Duodenal mucosa (tissue), 2 donors: ENCODE data around the gene MOSPD3.

ENCODE experiments used
- H3K27ac ChIP-seq: one replicate; pipeline ENCODE4 v1.7.0; 2013; ENCODE audit warnings: low read depth, low read length
- H3K27me3 ChIP-seq, 2 donors: one replicate each; pipeline ENCODE4 v1.7.0; 2013; ENCODE audit warnings: low read length in 2 of 2, control low read depth in 1 of 2; ENCODE audit not compliant: insufficient read depth in 2 of 2, control insufficient read depth in 1 of 2
- H3K36me3 ChIP-seq, 2 donors: one replicate each; pipeline ENCODE4 v1.7.0; 2013; ENCODE audit warnings: low read length in 2 of 2, control low read depth in 1 of 2; ENCODE audit not compliant: insufficient read depth in 2 of 2, control insufficient read depth in 1 of 2
- H3K4me1 ChIP-seq, 2 donors: one replicate each; pipeline ENCODE4 v1.7.0; 2013; ENCODE audit warnings: low read length in 2 of 2, control low read depth in 1 of 2; ENCODE audit not compliant: insufficient read depth in 2 of 2, control insufficient read depth in 1 of 2
- H3K4me3 ChIP-seq, 2 donors: one replicate each; pipeline ENCODE4 v1.7.0; 2013; ENCODE audit warnings: low read length in 2 of 2, low read depth in 1 of 2
- H3K9ac ChIP-seq, 2 donors: one replicate each; pipeline ENCODE4 v1.7.0; 2013; ENCODE audit warnings: low read length in 2 of 2, low read depth in 1 of 2
- H3K9me3 ChIP-seq, 2 donors: one replicate each; pipeline ENCODE4 v1.7.0; 2013; ENCODE audit warnings: low read length in 2 of 2, control low read depth in 1 of 2; ENCODE audit not compliant: control insufficient read depth in 1 of 2

Gene MOSPD3

GRCh38 chr7:100575746-100576383 lies 36.5 kb upstream of the MOSPD3 start:
- Histone ChIP-seq H3K36me3 (peaks cover 36 to 57% of the 10 kb centered on the region in 2 donors), H3K9ac (no peak overlapping the region), H3K9me3 (no peaks in the 10 kb centered on the region), H3K4me3 (no peak overlapping the region), H3K27me3 (no peaks in the 10 kb centered on the region), H3K4me1 (peaks cover 6% of the 10 kb centered on the region in 2 donors), H3K27ac (no peak overlapping the region)

- H3K27me3 ChIP-seq = no peaks in the 10 kb centered on the region
- no peaks in the 10 kb centered on the region for H3K4me1 ChIP-seq
- peaks cover 42 to 63% of the 10 kb centered on the region in 2 donors for H3K36me3 ChIP-seq
- no peaks in the 10 kb centered on the region for H3K9me3 ChIP-seq
- no peak overlapping the region for H3K9ac ChIP-seq
- no peak overlapping the region for H3K4me3 ChIP-seq
- no peak overlapping the region for H3K27ac ChIP-seq
These were observed 35.9 kb upstream of the MOSPD3 start for GRCh38 chr7:100576384-100576993.

- no peak overlapping the region for H3K9ac ChIP-seq
- H3K4me1 ChIP-seq = no peaks in the 10 kb centered on the region
- no peaks in the 10 kb centered on the region for H3K27me3 ChIP-seq
- H3K36me3 ChIP-seq = peaks cover 48 to 69% of the 10 kb centered on the region in 2 donors
- H3K27ac ChIP-seq = no peak overlapping the region
- no peak overlapping the region for H3K4me3 ChIP-seq
- H3K9me3 ChIP-seq = no peaks in the 10 kb centered on the region
These were observed 35.2 kb upstream of the MOSPD3 start for GRCh38 chr7:100577103-100577502.

DNA sequence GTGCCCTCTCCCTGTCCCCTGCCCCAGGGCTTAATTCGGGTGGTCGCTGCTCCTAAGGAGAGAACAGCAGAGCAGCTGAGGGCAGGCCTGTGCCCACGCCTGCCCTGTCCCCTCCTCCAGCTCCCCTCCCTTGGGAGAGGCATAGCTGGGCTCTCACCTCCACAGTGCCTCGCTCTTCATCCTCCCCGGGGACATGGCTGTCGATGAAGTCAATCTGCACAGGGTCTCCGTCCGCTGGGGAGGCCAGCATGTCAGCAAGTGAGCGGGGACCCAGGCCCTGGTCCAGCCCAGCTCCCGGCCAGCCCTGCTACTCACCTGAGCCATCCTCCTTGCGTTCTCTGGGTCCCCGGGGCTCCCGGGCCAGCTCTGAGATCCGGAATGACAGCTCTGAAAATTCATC lies 34.8 kb upstream of the MOSPD3 start:
- Histone ChIP-seq H3K36me3 (peaks cover 50 to 73% of the 10 kb centered on the region in 2 donors), H3K9ac (no peak overlapping the region), H3K27ac (no peak overlapping the region), H3K4me3 (no peak overlapping the region), H3K4me1 (peaks cover 2 to 3% of the 10 kb centered on the region in 2 donors), H3K27me3 (no peaks in the 10 kb centered on the region), H3K9me3 (no peaks in the 10 kb centered on the region)

DNA sequence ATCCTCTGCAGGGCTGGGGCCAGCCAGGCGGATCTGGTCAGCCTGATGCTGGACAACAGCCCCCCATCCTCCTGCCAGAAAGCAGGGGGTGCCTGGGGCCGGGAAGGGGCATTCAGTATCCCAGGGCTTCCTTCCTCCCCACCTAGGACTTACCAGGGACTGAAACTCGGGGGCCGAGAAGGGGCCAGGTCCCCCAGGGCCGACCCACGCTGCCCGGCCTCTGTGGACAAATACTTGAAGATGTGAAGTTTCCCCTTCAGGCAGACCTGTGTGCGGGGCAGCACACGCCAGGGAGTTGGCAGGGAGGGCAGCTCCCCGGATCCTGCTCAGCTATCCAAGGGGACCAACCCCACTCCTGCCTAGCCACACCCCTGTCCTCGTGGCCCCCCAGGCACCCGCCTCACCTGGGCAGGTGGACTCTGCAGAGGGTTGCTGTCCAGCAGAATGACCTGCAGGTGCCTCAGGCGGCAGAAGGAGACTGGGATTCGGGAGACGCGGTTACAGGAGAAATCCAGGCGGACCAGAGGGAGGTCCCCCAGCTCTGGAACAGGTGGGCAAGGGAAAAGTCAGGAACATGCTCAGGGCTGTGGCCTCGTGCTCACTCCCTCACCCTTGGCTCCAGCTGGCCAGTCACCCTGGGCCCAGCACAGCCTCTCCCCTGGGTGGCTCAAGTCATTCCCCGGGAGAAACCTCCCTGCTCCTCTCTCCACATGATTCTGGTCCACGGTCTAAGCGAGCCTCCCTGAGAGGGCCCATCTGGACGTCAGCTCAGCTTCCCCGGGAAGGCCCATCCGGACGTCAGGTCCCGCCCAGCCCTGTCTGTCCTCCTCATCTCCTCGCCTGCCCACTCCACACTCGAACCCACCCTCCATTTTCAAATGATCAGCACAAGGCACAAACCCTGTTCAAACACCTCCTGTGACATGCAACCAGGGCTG lies 33.8 kb upstream of the MOSPD3 start:
- no peak overlapping the region for H3K4me3 ChIP-seq
- no peak overlapping the region for H3K27ac ChIP-seq
- H3K4me1 ChIP-seq = peaks cover 12 to 13% of the 10 kb centered on the region in 2 donors
- H3K9me3 ChIP-seq = no peaks in the 10 kb centered on the region
- peaks cover 50 to 74% of the 10 kb centered on the region in 2 donors for H3K36me3 ChIP-seq
- H3K27me3 ChIP-seq = no peaks in the 10 kb centered on the region
- no peak overlapping the region for H3K9ac ChIP-seq

DNA sequence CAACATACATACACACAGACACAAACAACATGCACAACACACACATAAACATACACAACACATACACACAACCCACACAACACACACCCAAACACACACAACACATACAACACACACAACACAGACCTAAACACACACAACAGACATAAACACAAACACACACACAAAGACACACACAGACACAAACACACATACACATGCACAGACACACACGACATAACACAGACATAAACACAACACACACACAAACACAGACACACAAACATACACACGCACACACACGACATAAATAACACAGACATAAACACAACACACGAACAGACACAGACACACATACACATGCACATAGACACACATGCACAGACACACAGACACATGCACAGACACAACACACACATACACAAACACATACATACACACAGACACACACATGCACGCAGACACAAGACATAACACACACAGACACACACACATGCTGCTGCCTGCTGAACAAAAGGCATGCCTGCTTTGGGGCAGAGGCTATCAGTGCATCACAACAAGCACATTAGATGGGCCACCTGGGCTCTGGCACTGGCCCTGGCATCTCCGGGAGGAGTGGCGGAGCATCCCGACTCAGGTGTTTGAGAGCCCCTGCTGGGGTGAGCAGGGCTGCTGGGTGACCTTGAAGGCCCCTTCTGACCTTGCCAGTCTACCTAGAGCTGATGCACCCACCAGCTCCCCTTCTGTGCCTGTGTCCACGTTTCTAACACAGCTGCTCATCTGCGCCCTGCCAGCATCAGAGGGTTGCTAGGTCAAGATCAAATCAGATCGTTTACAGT lies 31.7 kb upstream of the MOSPD3 start:
- no peaks in the 10 kb centered on the region for H3K9me3 ChIP-seq
- H3K27me3 ChIP-seq = no peaks in the 10 kb centered on the region
- peaks cover 27 to 29% of the 10 kb centered on the region in 2 donors for H3K4me1 ChIP-seq
- peaks cover 50 to 65% of the 10 kb centered on the region in 2 donors for H3K36me3 ChIP-seq
- H3K4me3 ChIP-seq = no peak overlapping the region
- no peak overlapping the region for H3K27ac ChIP-seq
- H3K9ac ChIP-seq = peak overlapping the region in 1 of 2 donors; percentile 22

- H3K9me3 ChIP-seq = no peaks in the 10 kb centered on the region
- no peak overlapping the region for H3K27ac ChIP-seq
- peaks cover 27 to 29% of the 10 kb centered on the region in 2 donors for H3K4me1 ChIP-seq
- H3K4me3 ChIP-seq = no peak overlapping the region
- H3K9ac ChIP-seq = no peak overlapping the region
- H3K36me3 ChIP-seq = peaks cover 41 to 52% of the 10 kb centered on the region in 2 donors
- H3K27me3 ChIP-seq = no peaks in the 10 kb centered on the region
These were observed 30.2 kb upstream of the MOSPD3 start for GRCh38 chr7:100582041-100582579.

GRCh38 chr7:100582650-100583049 lies 29.7 kb upstream of the MOSPD3 start:
- Histone ChIP-seq H3K36me3 (peaks cover 38 to 47% of the 10 kb centered on the region in 2 donors), H3K27me3 (no peaks in the 10 kb centered on the region), H3K4me3 (peak overlapping the region; percentile 66 to 94), H3K27ac (no peak overlapping the region), H3K9me3 (no peaks in the 10 kb centered on the region), H3K4me1 (peaks cover 27 to 29% of the 10 kb centered on the region in 2 donors), H3K9ac (peak overlapping the region; percentile 59 to 70)
